GM18873 (cell line): ENCODE measurements around the gene SAMD7.
A peak's percentile ranks its signal among the peaks of the same experiment; 100 is the strongest.

ENCODE experiments used
- ATAC-seq: cut with Tn5 transposase; IDR thresholded peaks from one replicate; pipeline ENCODE4 v1.9.1; 2021; ENCODE audit warnings: mild to moderate bottlenecking, moderate library complexity, moderate number of reproducible peaks; ENCODE audit not compliant: unreplicated experiment, low FRiP score

SAMD7 gene

GRCh38 chr3:169965562-169966427 is 54.4 kb downstream of the SAMD7 start:
- peak; percentile 19 for ATAC-seq

GRCh38 chr3:169966428-169966950 is 55.1 kb downstream of the SAMD7 start, which contains the start of gene SEC62:
TSS of gene SEC62 (plus strand) at chr3:169966807. CDS start at chr3:169966823, 16 bp downstream.
- peak; percentile 88 for ATAC-seq

- ATAC-seq = peak; percentile 22
These were observed 55.9 kb downstream of the SAMD7 start for GRCh38 chr3:169966951-169967915.

GRCh38 chr3:169968224-169968885 is 57.0 kb downstream of the SAMD7 start:
- ATAC-seq = no peak

- ATAC-seq = no peak
These were observed 58.1 kb downstream of the SAMD7 start for GRCh38 chr3:169969174-169970095.

- ATAC-seq = no peak
These were observed 59.5 kb downstream of the SAMD7 start for GRCh38 chr3:169970847-169971246.

- ATAC-seq = no peak
These were observed 60.1 kb downstream of the SAMD7 start for GRCh38 chr3:169971522-169971921.

- no peak for ATAC-seq
These were observed 68.7 kb downstream of the SAMD7 start for GRCh38 chr3:169980055-169980454.

GRCh38 chr3:169984292-169984691 is 72.9 kb downstream of the SAMD7 start:
- ATAC-seq = no peak
